GM11168 (cell line): Measurements from ENCODE around the gene EMSY.
"Not testable (repeated sequence)": the region's sequence is repeated elsewhere in the genome, so short reads cannot be mapped to it uniquely, and the experiment has no call there.

Source experiments
- in situ Hi-C: fragments of 300-500 bp; cut with MboI; formaldehyde crosslinking; loops from one replicate; pipeline ENCODE4 v1.12.0; 2022; ENCODE audit warnings: low sequenced_read_pairs; ENCODE audit not compliant: unreplicated experiment

Gene EMSY, protein sequence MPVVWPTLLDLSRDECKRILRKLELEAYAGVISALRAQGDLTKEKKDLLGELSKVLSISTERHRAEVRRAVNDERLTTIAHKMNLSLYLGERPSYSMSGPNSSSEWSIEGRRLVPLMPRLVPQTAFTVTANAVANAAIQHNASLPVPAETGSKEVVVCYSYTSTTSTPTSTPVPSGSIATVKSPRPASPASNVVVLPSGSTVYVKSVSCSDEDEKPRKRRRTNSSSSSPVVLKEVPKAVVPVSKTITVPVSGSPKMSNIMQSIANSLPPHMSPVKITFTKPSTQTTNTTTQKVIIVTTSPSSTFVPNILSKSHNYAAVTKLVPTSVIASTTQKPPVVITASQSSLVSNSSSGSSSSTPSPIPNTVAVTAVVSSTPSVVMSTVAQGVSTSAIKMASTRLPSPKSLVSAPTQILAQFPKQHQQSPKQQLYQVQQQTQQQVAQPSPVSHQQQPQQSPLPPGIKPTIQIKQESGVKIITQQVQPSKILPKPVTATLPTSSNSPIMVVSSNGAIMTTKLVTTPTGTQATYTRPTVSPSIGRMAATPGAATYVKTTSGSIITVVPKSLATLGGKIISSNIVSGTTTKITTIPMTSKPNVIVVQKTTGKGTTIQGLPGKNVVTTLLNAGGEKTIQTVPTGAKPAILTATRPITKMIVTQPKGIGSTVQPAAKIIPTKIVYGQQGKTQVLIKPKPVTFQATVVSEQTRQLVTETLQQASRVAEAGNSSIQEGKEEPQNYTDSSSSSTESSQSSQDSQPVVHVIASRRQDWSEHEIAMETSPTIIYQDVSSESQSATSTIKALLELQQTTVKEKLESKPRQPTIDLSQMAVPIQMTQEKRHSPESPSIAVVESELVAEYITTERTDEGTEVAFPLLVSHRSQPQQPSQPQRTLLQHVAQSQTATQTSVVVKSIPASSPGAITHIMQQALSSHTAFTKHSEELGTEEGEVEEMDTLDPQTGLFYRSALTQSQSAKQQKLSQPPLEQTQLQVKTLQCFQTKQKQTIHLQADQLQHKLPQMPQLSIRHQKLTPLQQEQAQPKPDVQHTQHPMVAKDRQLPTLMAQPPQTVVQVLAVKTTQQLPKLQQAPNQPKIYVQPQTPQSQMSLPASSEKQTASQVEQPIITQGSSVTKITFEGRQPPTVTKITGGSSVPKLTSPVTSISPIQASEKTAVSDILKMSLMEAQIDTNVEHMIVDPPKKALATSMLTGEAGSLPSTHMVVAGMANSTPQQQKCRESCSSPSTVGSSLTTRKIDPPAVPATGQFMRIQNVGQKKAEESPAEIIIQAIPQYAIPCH (N-terminal part only)

DNA sequence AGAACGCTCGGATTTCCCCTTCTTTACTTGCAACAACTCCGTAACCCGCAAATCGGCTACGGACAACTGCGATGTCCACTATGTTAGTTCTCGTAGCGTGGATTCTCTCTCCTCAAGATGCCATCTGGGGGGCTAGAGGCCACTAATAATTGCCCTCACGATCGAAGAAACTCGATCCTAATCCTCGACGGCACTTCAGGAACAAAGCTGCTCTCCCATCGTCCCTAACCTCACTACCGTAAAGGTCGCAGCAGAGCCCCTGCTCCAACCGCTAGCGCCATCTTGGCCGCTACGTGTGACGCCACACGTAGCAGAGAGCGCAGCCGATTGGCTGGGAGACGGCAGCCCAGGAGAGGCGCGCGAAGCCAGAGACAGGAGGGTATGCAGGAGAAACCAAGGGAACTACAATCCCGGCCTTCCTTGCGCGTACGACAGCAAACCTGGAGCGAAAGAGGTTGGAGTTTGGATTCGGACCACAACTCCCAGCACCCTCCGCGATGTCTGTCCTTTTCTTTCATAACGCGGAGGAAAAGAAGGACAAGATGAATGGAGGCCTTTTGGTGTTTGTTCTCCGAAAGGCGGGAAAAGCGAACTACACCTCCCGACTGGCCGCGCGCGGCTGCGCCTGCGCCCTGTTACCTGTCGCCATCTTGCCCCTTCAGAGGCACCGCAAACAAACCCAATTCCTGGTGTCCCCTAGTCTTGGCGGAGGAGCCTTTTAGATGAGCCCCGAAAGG lies at the start of gene EMSY:
TSS of gene EMSY (plus strand) at position 635 of the 737 bp plus-strand sequence. CDS start 1,921 bp downstream, outside the sequence.
- in situ Hi-C loops = no loop called here

DNA sequence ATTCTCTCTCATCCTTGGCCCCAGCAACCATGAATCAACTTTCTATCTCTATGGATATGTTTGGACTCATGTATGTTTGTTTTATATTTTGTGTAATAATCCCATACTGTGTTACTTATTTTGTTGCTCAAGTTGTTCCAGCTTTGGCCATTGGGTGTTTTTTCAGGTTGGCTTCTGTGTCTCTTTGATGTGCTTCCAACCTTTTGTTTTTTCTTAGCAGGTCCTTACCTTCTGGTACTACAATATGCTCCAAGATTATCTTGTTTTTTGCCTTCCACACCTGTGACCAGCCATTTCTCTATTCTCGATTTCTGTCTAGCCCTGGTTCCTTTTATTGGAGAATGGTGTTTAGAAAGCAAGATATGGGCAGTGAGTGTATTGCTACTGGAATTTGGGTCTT lies 49.5 kb upstream of the EMSY start:
- in situ Hi-C loops = no loop called here

DNA sequence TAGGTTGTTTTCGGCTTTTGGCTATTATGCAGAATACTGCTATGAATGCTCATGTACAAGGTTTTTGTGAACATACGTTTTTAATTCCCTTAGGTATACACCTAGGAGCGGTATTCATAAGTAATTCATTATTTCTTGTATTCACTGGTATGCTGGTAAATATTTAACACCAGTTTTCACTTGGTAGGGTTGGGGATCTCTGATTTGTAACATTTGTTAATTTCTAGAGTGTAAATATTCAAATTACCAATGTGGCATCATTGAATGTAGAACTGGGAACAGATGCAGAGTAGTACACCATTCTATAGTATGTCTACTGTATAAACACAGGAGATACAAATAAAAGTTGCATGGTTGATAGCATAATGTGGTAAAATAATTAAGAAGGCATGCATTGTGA lies 47.4 kb upstream of the EMSY start:
- in situ Hi-C loops = no loop called here

DNA sequence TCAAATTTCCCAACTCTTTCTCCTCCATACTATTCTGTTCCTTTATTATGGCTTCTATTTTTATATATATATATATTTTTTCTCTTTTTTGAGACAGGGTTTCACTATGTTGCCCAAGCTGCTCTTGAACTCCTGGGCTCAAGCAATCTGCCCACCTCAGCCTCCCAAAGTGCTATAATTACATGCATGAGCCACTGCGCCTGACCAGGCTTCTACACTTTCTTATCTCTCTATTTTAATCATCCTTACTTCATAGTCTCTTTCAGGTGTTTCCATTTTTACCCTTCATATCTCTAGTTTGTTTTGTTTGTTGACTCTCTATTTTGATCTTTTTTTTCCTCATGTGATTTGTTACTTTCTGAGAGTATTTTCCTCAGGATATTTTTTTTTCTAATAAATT lies 43.9 kb upstream of the EMSY start:
- in situ Hi-C loops = no loop called here

DNA sequence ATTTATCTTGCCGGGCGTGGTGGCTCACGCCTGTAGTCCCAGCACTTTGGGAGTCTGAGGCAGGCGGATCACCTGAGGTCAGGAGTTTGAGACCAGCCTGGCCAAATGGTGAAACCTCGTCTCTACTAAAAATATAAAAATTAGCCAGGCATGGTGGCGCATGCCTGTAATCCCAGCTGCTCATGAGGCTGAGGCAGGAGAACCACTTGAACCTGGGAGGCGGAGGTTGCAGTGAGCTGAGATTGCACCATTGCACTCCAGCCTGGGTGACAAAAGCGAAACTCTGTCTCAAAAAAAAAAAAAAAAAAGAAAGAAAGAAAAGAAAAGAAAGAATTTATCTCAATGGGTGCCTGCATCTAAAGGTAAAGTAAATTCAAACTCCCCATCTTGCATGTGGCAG lies 43.3 kb upstream of the EMSY start:
- in situ Hi-C loops = not testable (repeated sequence)

DNA sequence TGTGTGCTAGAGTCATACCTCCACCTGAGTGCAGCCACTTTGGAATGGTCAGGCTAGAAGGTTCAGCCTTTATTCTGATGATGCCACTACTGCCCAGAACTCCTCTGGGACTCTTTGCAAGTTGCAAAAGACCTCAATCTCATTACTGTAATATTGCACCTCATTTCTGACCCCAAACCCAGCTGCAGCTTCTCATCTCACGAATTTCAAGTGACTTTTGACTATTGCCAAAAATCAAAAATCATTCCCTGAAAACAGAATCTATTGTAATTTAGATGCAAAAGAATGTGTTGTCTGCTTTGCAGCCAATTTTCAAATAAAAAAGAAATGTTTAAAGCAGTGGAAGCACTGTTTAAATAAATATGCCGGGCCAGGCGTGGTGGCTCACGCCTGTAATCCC lies 38.5 kb upstream of the EMSY start:
- in situ Hi-C loops = no loop called here

DNA sequence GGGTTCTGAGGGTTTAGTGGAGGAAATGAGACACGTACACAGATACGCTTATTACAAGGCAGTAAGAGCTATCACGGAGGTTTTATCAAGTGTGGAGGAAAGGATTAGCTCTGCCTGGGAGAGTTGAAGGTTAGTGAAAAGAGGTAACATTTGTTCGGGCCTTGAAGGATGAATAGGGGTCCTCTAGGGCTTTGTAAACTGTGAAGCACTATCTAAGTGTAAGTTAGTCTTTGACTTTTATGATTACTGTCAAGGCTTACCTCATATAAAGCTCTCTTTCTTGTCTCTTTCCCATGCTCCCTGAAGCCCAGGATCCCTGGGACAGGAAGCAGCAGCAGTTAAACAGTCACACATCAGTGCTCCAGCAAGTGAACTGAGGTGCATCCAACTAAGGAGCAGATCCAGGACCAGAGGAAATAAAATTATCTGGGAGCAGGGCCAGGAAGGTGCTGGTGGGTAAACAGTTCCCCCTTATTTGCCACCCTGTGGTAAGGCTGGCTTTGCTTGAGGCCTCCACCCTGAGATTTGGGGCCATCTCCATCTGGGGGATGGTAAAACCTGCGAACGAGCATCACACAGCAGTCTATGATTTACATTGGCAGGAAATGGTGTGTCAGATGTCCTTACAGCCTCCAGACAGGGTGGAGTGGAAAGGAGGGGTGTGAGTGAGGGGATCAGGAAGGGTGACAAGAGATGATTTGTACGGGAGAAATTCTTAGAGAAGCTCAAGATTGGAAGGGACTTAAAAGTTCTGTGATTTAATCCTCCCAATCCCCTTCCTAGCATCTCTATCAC lies 36.5 kb upstream of the EMSY start:
- in situ Hi-C loops = no loop called here

DNA sequence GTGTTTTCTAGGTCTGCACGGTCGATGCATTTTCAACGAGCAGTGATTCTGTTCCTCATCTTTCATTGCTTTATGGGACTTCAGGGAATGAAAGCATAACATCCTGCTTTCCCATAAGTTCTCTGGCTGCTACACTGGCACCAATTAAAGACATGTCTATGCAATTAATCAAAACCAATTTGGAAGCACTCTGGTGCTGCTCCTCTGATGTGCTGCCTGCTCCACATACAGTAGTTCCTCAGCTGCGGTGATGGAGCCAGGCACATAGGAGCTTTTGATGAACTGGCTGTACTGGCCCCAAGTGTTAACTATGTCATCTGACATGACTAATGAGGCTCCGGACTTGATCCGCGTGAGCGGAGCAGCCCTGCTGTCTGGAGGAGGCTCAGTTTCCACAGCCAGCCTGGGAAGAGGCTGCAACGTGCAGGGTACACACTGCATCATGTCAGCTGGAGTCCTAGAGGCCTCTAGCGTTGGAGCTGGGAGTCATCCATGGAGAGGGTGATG lies 33.9 kb upstream of the EMSY start:
- in situ Hi-C loops = no loop called here

DNA sequence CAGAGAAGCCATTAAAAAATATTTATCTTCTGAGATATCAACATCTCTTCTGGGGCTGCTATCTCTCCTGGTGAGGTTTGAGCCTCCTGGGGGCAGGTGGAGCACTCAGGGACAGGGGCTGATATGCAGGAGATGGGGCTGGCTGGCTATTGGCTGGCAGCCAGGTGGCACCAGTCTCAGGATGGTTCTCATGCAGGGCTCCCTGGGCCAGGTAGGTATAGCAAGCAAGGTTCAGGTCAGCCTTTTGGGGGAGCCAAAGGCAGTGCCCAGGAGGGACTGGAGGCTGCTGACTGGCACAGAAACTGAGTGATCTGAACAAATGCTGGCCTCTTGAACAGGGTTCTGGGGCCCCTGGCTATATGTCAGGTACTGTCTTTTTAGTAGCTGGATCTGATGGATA lies 29.7 kb upstream of the EMSY start:
- in situ Hi-C loops = no loop called here

DNA sequence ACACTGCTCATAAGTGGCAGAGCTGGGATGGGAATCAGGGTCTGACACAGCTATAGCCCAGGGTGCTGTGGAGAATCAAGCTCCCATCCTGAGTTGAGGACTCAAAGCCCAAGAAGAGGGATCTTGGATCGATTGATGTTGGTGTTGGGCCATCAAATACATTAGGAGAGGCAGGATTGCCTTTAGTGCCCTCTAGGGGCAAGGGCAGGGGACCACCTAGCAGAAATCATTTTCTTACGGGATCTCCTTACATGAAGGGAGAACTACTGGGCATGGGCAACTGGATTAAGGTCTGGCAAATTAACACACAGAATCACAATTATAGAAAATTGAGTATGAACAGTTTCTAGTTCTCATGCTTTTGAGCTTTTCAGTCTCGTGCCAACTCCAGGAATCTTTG lies 24.9 kb upstream of the EMSY start:
- in situ Hi-C loops = no loop called here

DNA sequence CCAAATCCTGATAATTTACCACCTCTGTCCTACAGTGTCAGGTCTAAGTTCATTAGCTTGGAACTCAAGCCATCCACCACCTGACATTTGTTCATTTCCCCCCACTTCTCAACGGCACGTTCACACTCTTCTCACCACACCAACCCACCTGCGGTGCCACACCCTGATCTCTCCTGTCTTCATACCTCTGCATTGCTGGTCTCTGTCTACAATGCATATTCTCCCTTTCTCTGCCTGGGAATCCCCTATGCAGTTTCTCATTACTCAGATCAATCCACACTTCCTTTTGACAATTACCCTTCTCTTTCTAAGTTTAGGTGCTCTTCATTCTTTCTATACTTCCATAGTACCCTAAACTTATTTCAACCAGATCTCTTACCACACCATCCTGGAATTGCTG lies 20.4 kb upstream of the EMSY start:
- in situ Hi-C loops = no loop called here

DNA sequence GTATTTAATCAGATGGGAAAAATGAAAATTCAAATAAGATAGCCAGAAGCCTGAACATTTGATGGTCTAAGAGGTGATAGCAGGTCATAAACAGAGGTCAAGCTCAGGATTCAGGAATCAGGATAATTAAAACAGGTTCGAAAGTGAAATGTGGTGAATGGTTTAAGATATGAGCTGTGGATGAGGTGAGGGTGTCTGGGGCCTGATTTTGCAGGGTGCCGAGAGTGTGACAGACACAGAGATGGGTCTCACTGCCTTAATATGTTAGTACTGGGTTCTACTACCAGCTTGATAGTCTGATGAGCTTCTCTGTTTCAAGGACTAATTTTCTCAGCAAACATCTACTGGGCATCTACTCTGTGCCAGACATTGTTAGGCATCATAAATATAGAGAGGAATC lies 19.9 kb upstream of the EMSY start:
- in situ Hi-C loops = no loop called here

DNA sequence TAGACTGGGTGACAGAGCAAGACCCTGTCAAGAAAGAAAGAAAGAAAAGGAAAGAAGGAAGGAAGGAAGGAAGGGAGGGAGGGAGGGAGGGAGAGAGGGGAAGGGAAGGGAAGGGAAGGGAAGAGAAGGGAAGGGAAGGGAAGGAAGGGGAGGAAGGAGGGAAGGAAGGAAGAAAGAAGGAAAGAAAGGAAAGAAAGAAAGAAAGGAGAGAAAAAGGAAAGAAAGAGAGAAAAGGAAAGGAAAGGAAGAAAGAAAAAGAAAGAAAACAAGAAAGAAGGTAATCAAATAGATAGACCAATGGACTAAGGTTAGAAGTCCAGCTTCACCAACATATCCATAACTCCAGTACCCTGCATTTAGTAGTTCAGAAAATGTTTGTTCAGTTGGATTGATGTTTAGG lies 18.2 kb upstream of the EMSY start:
- in situ Hi-C loops = no loop called here

DNA sequence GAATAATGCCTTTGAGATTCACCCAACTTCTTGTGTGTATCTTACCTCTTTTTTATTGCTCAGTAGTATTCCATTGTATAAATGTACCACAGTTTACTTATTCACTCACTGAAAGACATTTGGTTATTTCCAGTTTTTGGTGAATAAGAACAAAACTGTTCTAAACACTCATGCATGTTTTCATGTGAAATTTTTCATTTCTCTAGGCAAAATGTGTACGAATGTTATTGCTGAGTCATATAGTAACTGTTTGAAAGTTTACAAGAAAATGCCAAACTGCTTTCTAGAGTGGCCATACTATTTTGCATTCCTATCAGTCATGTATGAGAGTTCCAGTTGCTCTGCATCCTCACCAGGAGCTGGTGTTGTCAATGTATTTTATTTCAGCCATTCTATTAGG lies 8.8 kb upstream of the EMSY start:
- in situ Hi-C loops = no loop called here

DNA sequence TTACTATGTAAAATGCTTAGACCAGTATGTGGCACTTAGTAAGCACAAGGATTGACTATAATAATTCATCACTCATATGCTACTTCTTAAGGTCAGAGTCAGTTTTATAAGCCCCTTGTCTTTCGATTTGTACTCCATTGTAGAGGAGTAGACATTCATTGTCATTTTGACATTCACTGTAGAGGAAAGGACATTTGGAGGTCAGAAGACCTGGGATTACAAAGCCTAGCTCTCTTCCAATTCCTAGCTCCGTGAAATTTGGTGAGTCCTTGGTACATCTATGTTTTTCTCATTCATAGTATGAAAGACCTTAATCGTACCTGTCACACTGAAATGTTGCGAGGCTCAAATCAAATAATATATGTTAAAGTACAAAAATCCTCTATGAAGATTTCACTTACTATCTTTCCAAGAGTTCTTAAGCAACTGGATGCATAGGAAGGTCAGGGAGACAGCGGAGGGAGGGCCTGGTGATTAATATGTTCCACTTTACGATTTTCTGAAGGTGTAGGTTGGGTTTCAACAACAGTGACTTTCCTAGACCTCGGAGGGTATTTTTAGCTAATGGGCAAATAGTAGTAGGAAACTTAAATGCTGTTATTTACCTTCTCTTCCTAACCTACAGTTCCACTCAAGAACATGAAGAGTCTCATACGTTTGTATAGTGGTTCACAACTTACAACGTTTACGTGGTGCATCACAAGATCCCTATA lies 1.4 kb upstream of the EMSY start:
- in situ Hi-C loops = no loop called here

DNA sequence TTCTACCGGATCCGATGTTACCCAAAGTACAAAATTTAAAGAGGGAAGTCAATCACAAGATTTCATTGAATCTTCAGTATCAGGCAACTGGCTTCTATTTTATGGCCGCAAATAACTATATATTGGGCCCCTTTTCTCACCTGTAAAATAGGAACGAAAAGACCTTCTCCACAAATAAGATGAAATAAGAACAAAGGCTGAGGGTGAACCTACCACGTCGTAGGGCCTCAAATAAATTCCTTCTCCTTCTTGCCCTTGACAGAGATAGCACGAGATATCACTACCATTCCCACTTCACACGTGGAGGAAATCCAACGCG lies 794 bp upstream of the EMSY start:
- in situ Hi-C loops = no loop called here

DNA sequence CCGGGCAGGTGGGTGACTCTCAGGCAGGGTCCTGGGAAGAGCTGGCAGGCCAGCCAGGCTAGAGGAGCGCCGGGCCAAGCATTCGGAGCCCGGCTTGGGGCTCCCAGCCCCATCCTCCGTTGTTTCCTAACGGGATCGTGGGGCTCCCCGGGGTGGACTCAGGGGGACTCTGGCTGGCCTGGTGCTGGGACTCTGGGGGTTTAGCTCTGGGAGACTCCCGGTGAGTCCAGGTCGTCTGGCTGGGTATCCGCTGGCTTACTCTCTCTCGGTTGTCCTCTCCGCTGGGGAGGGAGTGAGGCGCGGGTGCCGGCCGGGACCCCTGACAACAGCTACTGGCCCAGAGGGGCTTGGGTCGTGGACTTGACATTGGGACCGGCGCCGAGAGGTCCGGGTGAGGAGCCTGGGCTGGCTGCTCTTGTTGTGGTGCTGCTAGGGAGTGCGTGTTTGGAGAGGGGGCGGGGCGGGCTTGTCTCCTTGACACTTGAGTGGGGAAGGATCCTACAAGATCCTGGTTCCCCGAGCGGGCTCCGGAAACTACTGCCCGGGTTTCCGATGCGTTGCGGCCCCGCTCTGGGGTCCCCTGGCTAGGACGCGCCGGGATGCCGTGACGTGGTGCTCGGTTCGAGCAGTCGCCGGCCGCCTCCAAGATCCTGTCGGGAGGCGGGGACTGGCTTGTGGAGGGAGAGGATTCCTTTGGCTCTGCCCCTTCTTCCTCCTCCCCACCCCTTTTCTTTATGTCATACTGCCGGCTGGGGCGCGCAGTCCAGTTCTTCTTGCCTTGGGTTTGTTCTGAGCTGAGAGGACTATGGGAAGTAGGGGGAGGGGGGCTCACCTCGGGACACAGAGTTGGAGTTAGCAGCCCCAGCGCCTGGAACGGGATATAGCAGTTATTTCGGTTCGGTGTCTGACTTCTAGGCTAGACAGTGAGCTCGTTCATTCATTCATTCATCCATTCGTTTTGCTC lies 585 bp downstream of the EMSY start:
- in situ Hi-C loops = no loop called here
